GM18873 (cell line): ENCODE measurements around the gene TNXB.
"Not testable (repeated sequence)": the region's sequence is repeated elsewhere in the genome, so short reads cannot be mapped to it uniquely, and the experiment has no call there.

Source experiments
- ATAC-seq: cut with Tn5 transposase; IDR thresholded peaks from one replicate; pipeline ENCODE4 v1.9.1; 2021; ENCODE audit warnings: mild to moderate bottlenecking, moderate library complexity, moderate number of reproducible peaks; ENCODE audit not compliant: unreplicated experiment, low FRiP score

Gene TNXB

GRCh38 chr6:32068867-32069266 is 40.3 kb downstream of the TNXB start:
- no peak for ATAC-seq

- not testable (repeated sequence) for ATAC-seq
Observed at GRCh38 chr6:32068315-32068714, 40.8 kb downstream of the TNXB start.

GRCh38 chr6:32067521-32067920 is 41.6 kb downstream of the TNXB start:
- ATAC-seq, result not testable (repeated sequence)

- no peak for ATAC-seq
Observed at GRCh38 chr6:32064706-32065105, 44.4 kb downstream of the TNXB start.

- no peak for ATAC-seq
Observed at GRCh38 chr6:32060966-32061655, 48.0 kb downstream of the TNXB start.

GRCh38 chr6:32058511-32058963 is 50.6 kb downstream of the TNXB start:
- ATAC-seq, result no peak

- ATAC-seq, result no peak
Observed at GRCh38 chr6:32057966-32058365, 51.2 kb downstream of the TNXB start.

- ATAC-seq, result no peak
Observed at GRCh38 chr6:32056254-32056653, 52.9 kb downstream of the TNXB start.

- ATAC-seq, result not testable (repeated sequence)
Observed at GRCh38 chr6:32055756-32056155, 53.4 kb downstream of the TNXB start.

GRCh38 chr6:32053314-32053713 is 55.8 kb downstream of the TNXB start:
- not testable (repeated sequence) for ATAC-seq

- ATAC-seq, result not testable (repeated sequence)
Observed at GRCh38 chr6:32052626-32053025, 56.5 kb downstream of the TNXB start.

GRCh38 chr6:32050562-32050961 is 58.6 kb downstream of the TNXB start:
- no peak for ATAC-seq

GRCh38 chr6:32049736-32050135 is 59.4 kb downstream of the TNXB start:
- not testable (repeated sequence) for ATAC-seq

GRCh38 chr6:32049149-32049548 is 60.0 kb downstream of the TNXB start:
- not testable (repeated sequence) for ATAC-seq

GRCh38 chr6:32047855-32048766 is 61.0 kb downstream of the TNXB start:
- ATAC-seq, result no peak

GRCh38 chr6:32047539-32047854 is 61.6 kb downstream of the TNXB start:
- no peak for ATAC-seq

- ATAC-seq, result no peak
Observed at GRCh38 chr6:32047084-32047478, 62.1 kb downstream of the TNXB start.

GRCh38 chr6:32046450-32047083 is 62.6 kb downstream of the TNXB start:
- ATAC-seq, result no peak

GRCh38 chr6:32045811-32046449 is 63.2 kb downstream of the TNXB start:
- no peak for ATAC-seq

- not testable (repeated sequence) for ATAC-seq
Observed at GRCh38 chr6:32044916-32045315, 64.2 kb downstream of the TNXB start.
